ENCODE measurements around the gene APBA1. TPM values are rescaled to one million over a fixed set of nuclear protein-coding genes. Genes with fewer than 3 reads are reported as not detected.

APBA1 gene
- total RNA-seq, 6 experiments from 2014 or later, result 17.6 to 25.6 (median 20.7) TPM

GRCh38 chr9:69498470-69498869, 173.7 kb downstream of the APBA1 start:
- Mint-ChIP-seq H3K27ac (no peak overlapping the region), H3K27me3 (ENCODE audit: insufficient read depth) (no peaks in the 10 kb centered on the region; the same call in 1 of the 2 replicates), H3K36me3 (ENCODE audit: low read depth) (no peaks in the 10 kb centered on the region), H3K4me1 (ENCODE audit: low read depth) (peaks cover 20% of the 10 kb centered on the region), H3K9me3 (no peaks in the 10 kb centered on the region), H3K4me3 (no peak overlapping the region)
- no peak for TF ChIP-seq CTCF (IDR thresholded peaks at IDR 0.05)
- no peak for DNase-seq

DNA sequence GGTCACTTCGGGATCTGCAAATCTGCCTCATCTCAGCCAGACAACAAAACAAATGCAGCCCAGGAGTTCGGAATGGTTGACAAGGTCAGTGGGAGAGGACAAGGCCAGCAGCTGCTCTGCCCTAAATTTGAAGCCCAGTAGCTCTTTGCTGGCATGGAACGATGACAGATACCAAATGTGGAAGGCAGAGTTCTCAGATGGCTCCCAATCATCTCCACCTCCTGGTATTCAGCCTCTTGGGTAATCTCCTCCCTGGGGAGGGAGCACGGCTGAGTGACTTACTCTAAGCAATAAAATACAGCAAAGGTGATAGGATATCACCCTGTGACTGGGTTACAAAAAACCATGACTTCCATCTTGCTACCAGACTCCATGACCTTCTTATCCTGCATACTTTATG, 174.4 kb downstream of the APBA1 start:
- no peak for TF ChIP-seq CTCF (IDR thresholded peaks at IDR 0.05)
- H3K27me3 Mint-ChIP-seq (ENCODE audit: insufficient read depth), result no peaks in the 10 kb centered on the region; the same call in 1 of the 2 replicates
- H3K4me1 Mint-ChIP-seq (ENCODE audit: low read depth), result peaks cover 14% of the 10 kb centered on the region
- no peak for DNase-seq
- H3K36me3 Mint-ChIP-seq (ENCODE audit: low read depth), result no peaks in the 10 kb centered on the region
- no peak overlapping the region for H3K27ac Mint-ChIP-seq
- H3K4me3 Mint-ChIP-seq, result no peak overlapping the region
- no peaks in the 10 kb centered on the region for H3K9me3 Mint-ChIP-seq

GRCh38 chr9:69496846-69497450, 175.2 kb downstream of the APBA1 start:
- TF ChIP-seq CTCF (IDR thresholded peaks at IDR 0.05), result no peak
- DNase-seq, result no peak
- Mint-ChIP-seq H3K27me3 (ENCODE audit: insufficient read depth) (no peaks in the 10 kb centered on the region; the same call in 1 of the 2 replicates), H3K9me3 (no peaks in the 10 kb centered on the region), H3K4me1 (ENCODE audit: low read depth) (peaks cover 6% of the 10 kb centered on the region; the same call in 1 of the 2 replicates), H3K4me3 (no peak overlapping the region), H3K27ac (no peak overlapping the region), H3K36me3 (ENCODE audit: low read depth) (no peaks in the 10 kb centered on the region)

- no peak for DNase-seq
- H3K9me3 Mint-ChIP-seq, result no peaks in the 10 kb centered on the region
- no peak for TF ChIP-seq CTCF (IDR thresholded peaks at IDR 0.05)
- H3K36me3 Mint-ChIP-seq (ENCODE audit: low read depth), result no peaks in the 10 kb centered on the region
- peaks cover 6% of the 10 kb centered on the region; the same call in 1 of the 2 replicates for H3K4me1 Mint-ChIP-seq (ENCODE audit: low read depth)
- H3K4me3 Mint-ChIP-seq, result no peak overlapping the region
- H3K27me3 Mint-ChIP-seq (ENCODE audit: insufficient read depth), result no peaks in the 10 kb centered on the region; the same call in 1 of the 2 replicates
- H3K27ac Mint-ChIP-seq, result no peak overlapping the region
These were observed 176.9 kb downstream of the APBA1 start for GRCh38 chr9:69495296-69495695.

DNA sequence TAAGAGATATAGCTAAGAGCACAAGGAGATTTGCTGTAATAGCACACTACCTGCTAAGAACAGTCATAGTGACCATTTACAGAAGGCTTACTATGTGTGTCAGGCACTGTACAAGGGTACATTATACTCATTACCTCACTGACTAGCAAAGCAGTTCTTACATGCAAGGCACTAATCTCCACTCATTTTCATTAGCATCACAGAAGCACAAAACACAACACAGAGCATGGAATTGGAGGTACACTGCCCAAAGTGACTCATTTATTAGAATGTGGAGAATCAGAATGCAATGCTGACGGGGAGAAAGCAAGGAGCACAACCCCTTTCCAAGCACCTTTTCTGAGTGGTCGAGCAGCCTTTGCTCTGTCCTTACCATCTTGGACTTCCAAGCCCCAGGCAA, 177.4 kb downstream of the APBA1 start:
- Mint-ChIP-seq H3K27me3 (ENCODE audit: insufficient read depth) (no peaks in the 10 kb centered on the region; the same call in 1 of the 2 replicates), H3K9me3 (no peaks in the 10 kb centered on the region), H3K4me3 (no peak overlapping the region), H3K36me3 (ENCODE audit: low read depth) (no peaks in the 10 kb centered on the region), H3K4me1 (ENCODE audit: low read depth) (peaks cover 6% of the 10 kb centered on the region; the same call in 1 of the 2 replicates), H3K27ac (no peak overlapping the region)
- DNase-seq, result no peak
- TF ChIP-seq CTCF (IDR thresholded peaks at IDR 0.05), result no peak

Data from HFFc6 (cell line).